ENCODE measurements around the gene LAMB2. TPM values are rescaled to one million over a fixed set of nuclear protein-coding genes. Genes with fewer than 3 reads are reported as not detected.

Gene LAMB2
- total RNA-seq, 4 donors from 2014 or later, result 312 to 485 (median 356) TPM

GRCh38 chr3:49135499-49135898 lies 2.6 kb upstream of the LAMB2 start:
- intact Hi-C loops (cut with DNase I; ENCODE audit: low total_unique reads), result no loop called here
- DNase-seq (ENCODE audit: low spot score in 2 of 2), result no peak
- WGBS, 2 donors, result 89 to 90% methylated on average over 4 of the region's 4 CpGs
- no peak for TF ChIP-seq CTCF (IDR thresholded peaks at IDR 0.05)
- no peak for TF ChIP-seq POLR2A (IDR thresholded peaks at IDR 0.05)
- no peak overlapping the region for H3K4me3 ChIP-seq (ENCODE audit: low read depth, poor library complexity, severe bottlenecking)

GRCh38 chr3:49134471-49135265 lies 1.8 kb upstream of the LAMB2 start:
- no peak for DNase-seq (ENCODE audit: low spot score in 2 of 2)
- WGBS, 2 donors, result 51 to 58% methylated on average over 3 of the region's 3 CpGs
- intact Hi-C loops (cut with DNase I; ENCODE audit: low total_unique reads), result no loop called here
- TF ChIP-seq POLR2A (IDR thresholded peaks at IDR 0.05) (no peak), CTCF (IDR thresholded peaks at IDR 0.05) (no peak)
- no peak overlapping the region for H3K4me3 ChIP-seq (ENCODE audit: low read depth, poor library complexity, severe bottlenecking)

GRCh38 chr3:49133226-49133951 lies 539 bp upstream of the LAMB2 start:
- intact Hi-C loops (cut with DNase I; ENCODE audit: low total_unique reads), result no loop called here
- no peak for TF ChIP-seq CTCF (IDR thresholded peaks at IDR 0.05)
- TF ChIP-seq POLR2A (IDR thresholded peaks at IDR 0.05), result no peak
- WGBS, 2 donors, result 2 to 5% methylated on average over 28 to 30 of the region's 30 CpGs
- peak overlapping the region; percentile 38 for H3K4me3 ChIP-seq (ENCODE audit: low read depth, poor library complexity, severe bottlenecking)
- DNase-seq (ENCODE audit: low spot score in 2 of 2), result peak; percentile 83 to 97

- TF ChIP-seq POLR2A (IDR thresholded peaks at IDR 0.05), result no peak
- no peak for TF ChIP-seq CTCF (IDR thresholded peaks at IDR 0.05)
- DNase-seq (ENCODE audit: low spot score in 2 of 2), result no peak
- intact Hi-C loops (cut with DNase I; ENCODE audit: low total_unique reads), result no loop called here
Observed at GRCh38 chr3:49132073-49132436, 795 bp downstream of the LAMB2 start.

GRCh38 chr3:49131576-49131975 lies 1.3 kb downstream of the LAMB2 start:
- no peak for DNase-seq (ENCODE audit: low spot score in 2 of 2)
- 92 to 94% methylated on average over 5 to 6 of the region's 6 CpGs for whole genome bisulfite sequencing, 2 donors

More at GRCh38 chr3:49132073-49132436, 795 bp downstream of the LAMB2 start:
- WGBS, 2 donors, result 22 to 28% methylated on average over 9 of the region's 9 CpGs
- H3K4me3 ChIP-seq (ENCODE audit: low read depth, poor library complexity, severe bottlenecking), result peak overlapping the region; percentile 38

More at GRCh38 chr3:49131576-49131975, 1.3 kb downstream of the LAMB2 start:
- intact Hi-C loops (cut with DNase I; ENCODE audit: low total_unique reads), result no loop called here
- no peak overlapping the region for H3K4me3 ChIP-seq (ENCODE audit: low read depth, poor library complexity, severe bottlenecking)
- TF ChIP-seq CTCF (IDR thresholded peaks at IDR 0.05) (no peak), POLR2A (IDR thresholded peaks at IDR 0.05) (no peak)

Measured in lower leg skin (tissue), 4 donors.